Suprapubic skin (tissue), 4 donors: ENCODE results near the gene ME3.

Experiments
- EP300 ChIP-seq: sonication (generic); formaldehyde crosslinking; IDR thresholded peaks from one replicate; pipeline ENCODE4 v1.6.1; 2017; ENCODE audit warnings: antibody characterized with exemption
- POLR2A ChIP-seq, 2 donors: fragments of 450-650 bp; IDR thresholded peaks; one replicate each; pipeline ENCODE4 v1.6.1; 2017; ENCODE audit warnings: antibody characterized with exemption in 2 of 2, mild to moderate bottlenecking in 2 of 2, moderate library complexity in 2 of 2
- POLR2AphosphoS5 ChIP-seq, 3 donors: sonication (generic); formaldehyde crosslinking; IDR thresholded peaks; one replicate each; pipeline ENCODE4 v1.6.1; 2017; ENCODE audit warnings: antibody characterized with exemption in 3 of 3
- TF ChIP-seq, protein P1 (sequence below), 2 donors: fragments of 200-600 bp in 1 of 2; fragments of 450-650 bp in 1 of 2; sonication (generic) in 1 of 2; IDR thresholded peaks; one replicate each; pipeline ENCODE4 v1.5.1; 2016 to 2019; ENCODE audit warnings: antibody characterized with exemption in 2 of 2, mild to moderate bottlenecking in 1 of 2, moderate library complexity in 1 of 2

DNA sequence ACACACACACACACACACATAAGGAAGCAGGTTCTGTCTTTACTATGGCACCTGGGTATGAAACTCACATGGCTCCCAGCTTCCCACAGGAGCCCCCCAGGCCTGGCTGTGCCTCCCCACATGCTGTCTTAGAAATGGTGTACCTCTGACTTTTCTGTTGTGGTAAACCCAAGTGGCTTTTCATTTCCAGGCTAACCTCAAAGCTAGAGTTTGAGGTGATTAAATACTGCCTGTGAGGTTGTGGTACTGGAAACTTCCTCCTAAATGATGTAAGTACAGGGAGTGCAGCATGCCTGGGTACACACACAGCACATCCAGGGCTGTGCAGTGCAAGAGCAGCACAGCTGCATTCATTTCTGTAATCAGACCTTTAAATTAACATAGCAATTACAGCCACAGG is 34.4 kb downstream of the ME3 start:
- TF ChIP-seq, protein P1, sequence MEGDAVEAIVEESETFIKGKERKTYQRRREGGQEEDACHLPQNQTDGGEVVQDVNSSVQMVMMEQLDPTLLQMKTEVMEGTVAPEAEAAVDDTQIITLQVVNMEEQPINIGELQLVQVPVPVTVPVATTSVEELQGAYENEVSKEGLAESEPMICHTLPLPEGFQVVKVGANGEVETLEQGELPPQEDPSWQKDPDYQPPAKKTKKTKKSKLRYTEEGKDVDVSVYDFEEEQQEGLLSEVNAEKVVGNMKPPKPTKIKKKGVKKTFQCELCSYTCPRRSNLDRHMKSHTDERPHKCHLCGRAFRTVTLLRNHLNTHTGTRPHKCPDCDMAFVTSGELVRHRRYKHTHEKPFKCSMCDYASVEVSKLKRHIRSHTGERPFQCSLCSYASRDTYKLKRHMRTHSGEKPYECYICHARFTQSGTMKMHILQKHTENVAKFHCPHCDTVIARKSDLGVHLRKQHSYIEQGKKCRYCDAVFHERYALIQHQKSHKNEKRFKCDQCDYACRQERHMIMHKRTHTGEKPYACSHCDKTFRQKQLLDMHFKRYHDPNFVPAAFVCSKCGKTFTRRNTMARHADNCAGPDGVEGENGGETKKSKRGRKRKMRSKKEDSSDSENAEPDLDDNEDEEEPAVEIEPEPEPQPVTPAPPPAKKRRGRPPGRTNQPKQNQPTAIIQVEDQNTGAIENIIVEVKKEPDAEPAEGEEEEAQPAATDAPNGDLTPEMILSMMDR (IDR thresholded peaks at IDR 0.05) = no peak
- no peak for TF ChIP-seq EP300
- TF ChIP-seq POLR2A (IDR thresholded peaks at IDR 0.05) = no peak
- TF ChIP-seq POLR2AphosphoS5 (IDR thresholded peaks at IDR 0.05) = no peak
